C4-2B (cell line): ENCODE measurements around the gene HTR1D.

Experiments
- H3K27ac ChIP-seq: fragments of 450-650 bp; 2 replicates; pipeline ENCODE4 v1.5.1; 2017
- CTCF ChIP-seq: fragments of 450-650 bp; conservative IDR thresholded peaks from 2 replicates; pipeline ENCODE4 v1.5.1; 2017; ENCODE audit warnings: mild to moderate bottlenecking
- ZFX ChIP-seq: fragments of 450-650 bp; IDR thresholded peaks from 2 replicates; pipeline ENCODE4 v1.6.1; 2017

The HTR1D gene

GRCh38 chr1:23159963-23160877, 57.1 kb downstream of the HTR1D start:
- TF ChIP-seq ZFX, result no peak
- 0 out of 2 replicates have a peak overlapping the region, but pooled peaks have one; percentile 31 for H3K27ac ChIP-seq

- TF ChIP-seq ZFX (no peak), CTCF (no peak)
- H3K27ac ChIP-seq, result no peak overlapping the region
These were observed 60.4 kb downstream of the HTR1D start for GRCh38 chr1:23156940-23157339.

- TF ChIP-seq ZFX, result no peak
- no peak overlapping the region for H3K27ac ChIP-seq
These were observed 64.2 kb downstream of the HTR1D start for GRCh38 chr1:23152966-23153684.

- no peak overlapping the region for H3K27ac ChIP-seq
- no peak for TF ChIP-seq ZFX
- TF ChIP-seq CTCF, result no peak
These were observed 66.6 kb downstream of the HTR1D start for GRCh38 chr1:23150742-23151141.

GRCh38 chr1:23150125-23150524, 67.2 kb downstream of the HTR1D start:
- H3K27ac ChIP-seq, result no peak overlapping the region
- TF ChIP-seq CTCF (no peak), ZFX (no peak)

GRCh38 chr1:23149114-23149513, 68.2 kb downstream of the HTR1D start:
- H3K27ac ChIP-seq, result no peak overlapping the region
- no peak for TF ChIP-seq CTCF
- TF ChIP-seq ZFX, result no peak

GRCh38 chr1:23148084-23148483, 69.2 kb downstream of the HTR1D start:
- TF ChIP-seq ZFX, result no peak
- no peak for TF ChIP-seq CTCF
- no peak overlapping the region for H3K27ac ChIP-seq
